Stimulated activated naive B cell treated with anti-CD40 and anti-IgM and Interleukin-4, amounts not matched to agents 10 μg/mL and 1 μg/mL and 100 μg/mL, for 72 hours (primary cell): Measurements from ENCODE around the gene NOXA1.
"Not testable (repeated sequence)": the region's sequence is repeated elsewhere in the genome, so short reads cannot be mapped to it uniquely, and the experiment has no call there.

Source experiments
- ATAC-seq, 2 donors: fragments of 150-1000 bp; cut with Tn5 transposase; replicated peaks; 2 replicates each; pipeline ENCODE4 v1.10.0; 2021; ENCODE audit warnings: moderate library complexity in 1 of 2
- DNase-seq: peaks from one replicate; pipeline ENCODE4 v3.0.0; 2021
- H3K27ac Mint-ChIP-seq: one replicate; pipeline ENCODE4 v1.8.0; 2022; ENCODE audit warnings: mild to moderate bottlenecking, mixed read lengths
- H3K27me3 Mint-ChIP-seq, 2 donors: one replicate each; pipeline ENCODE4 v1.8.0; 2022; ENCODE audit warnings: mixed read lengths in 2 of 2
- H3K36me3 Mint-ChIP-seq, 2 donors: one replicate each; pipeline ENCODE4 v1.8.0; 2022; ENCODE audit warnings: mixed read lengths in 2 of 2, mild to moderate bottlenecking in 1 of 2
- H3K4me1 Mint-ChIP-seq, 2 donors: one replicate each; pipeline ENCODE4 v1.8.0; 2022; ENCODE audit warnings: mixed read lengths in 2 of 2, mild to moderate bottlenecking in 1 of 2
- H3K4me3 Mint-ChIP-seq, 2 donors: one replicate each; pipeline ENCODE4 v1.8.0; 2022; ENCODE audit warnings: mild to moderate bottlenecking in 2 of 2, mixed read lengths in 2 of 2, moderate library complexity in 1 of 2
- H3K9me3 Mint-ChIP-seq, 2 donors: one replicate each; pipeline ENCODE4 v1.8.0; 2022; ENCODE audit warnings: mixed read lengths in 2 of 2, mild to moderate bottlenecking in 1 of 2

NOXA1 gene

DNA sequence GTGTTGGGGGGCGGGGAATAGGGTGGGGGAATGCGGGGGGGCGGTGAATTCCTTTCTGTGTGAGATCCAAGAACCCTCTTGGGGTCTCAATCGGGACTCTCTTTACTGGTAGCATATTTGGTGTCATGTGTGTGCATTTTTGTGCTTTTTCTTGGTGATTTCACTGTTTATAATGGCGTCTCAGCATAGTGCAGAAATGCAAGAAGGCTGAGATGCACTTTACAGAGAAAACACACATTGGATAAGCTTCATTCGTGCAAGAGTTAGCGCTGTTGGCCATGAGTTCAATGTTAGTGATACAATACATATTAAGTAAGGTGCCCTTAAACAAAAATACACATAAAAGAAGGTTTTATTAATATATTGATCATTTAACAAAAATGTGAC is 18.7 kb downstream of the NOXA1 start:
- Mint-ChIP-seq H3K36me3 (peaks cover 0 to under 1% of the 10 kb centered on the region in 2 donors), H3K4me3 (peak overlapping the region; percentile 69 to 75), H3K9me3 (no peaks in the 10 kb centered on the region), H3K27ac (no peak overlapping the region), H3K27me3 (peaks cover 14 to 32% of the 10 kb centered on the region in 2 donors), H3K4me1 (peaks cover 8 to 20% of the 10 kb centered on the region in 2 donors)
- ATAC-seq = no peak
- no peak for DNase-seq

DNA sequence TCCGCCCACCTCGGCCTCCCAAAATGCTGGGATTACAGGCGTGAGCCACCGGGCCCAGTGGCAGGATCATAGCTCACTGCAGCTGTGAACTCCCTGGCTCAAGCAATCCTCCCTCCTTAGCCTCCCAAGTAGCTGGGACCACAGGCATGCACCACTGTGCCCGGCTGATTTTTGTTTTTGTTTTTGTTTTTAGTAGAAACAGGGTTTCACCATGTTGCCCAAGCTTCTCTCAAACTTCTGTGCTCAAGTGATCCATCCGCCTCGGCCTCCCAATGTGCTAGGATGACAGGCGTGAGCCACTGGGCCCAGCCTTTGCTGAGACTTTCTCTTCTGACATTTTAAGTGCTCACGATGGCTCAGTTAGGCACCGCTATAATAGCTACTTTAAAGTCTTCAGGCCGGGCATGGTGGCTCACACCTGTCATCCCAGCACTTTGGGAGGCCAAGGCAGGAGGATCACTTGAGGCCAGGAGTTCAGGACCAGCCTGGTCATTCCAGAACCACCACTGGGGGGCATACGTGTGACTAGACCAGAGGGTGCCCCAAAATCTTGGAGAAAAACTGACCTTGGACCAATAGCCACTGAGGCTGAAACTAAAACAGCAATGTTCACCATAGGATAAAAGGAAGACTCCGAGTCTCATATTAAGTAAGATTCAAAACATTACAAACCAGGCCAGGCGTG is 21.1 kb downstream of the NOXA1 start:
- Mint-ChIP-seq H3K27ac (no peak overlapping the region), H3K27me3 (peaks cover 13 to 27% of the 10 kb centered on the region in 2 donors)
- ATAC-seq = no peak

GRCh38 chr9:137445275-137445807 is 22.1 kb downstream of the NOXA1 start:
- Mint-ChIP-seq H3K27ac (no peak overlapping the region), H3K4me3 (peak overlapping the region in 1 of 2 donors; percentile 49), H3K4me1 (peaks cover 17 to 37% of the 10 kb centered on the region in 2 donors), H3K36me3 (peaks cover 11 to 17% of the 10 kb centered on the region in 2 donors), H3K27me3 (peaks cover 8 to 21% of the 10 kb centered on the region in 2 donors), H3K9me3 (no peaks in the 10 kb centered on the region)
- DNase-seq = peak; percentile 75
- ATAC-seq = peak; percentile 87

More for the DNA sequence above, 21.1 kb downstream of the NOXA1 start:
- no peak overlapping the region for H3K4me3 Mint-ChIP-seq
- no peak for DNase-seq
- H3K4me1 Mint-ChIP-seq = peaks cover 13 to 28% of the 10 kb centered on the region in 2 donors
- H3K36me3 Mint-ChIP-seq = peaks cover 4 to 11% of the 10 kb centered on the region in 2 donors
- H3K9me3 Mint-ChIP-seq = no peaks in the 10 kb centered on the region

GRCh38 chr9:137445930-137446431 is 22.8 kb downstream of the NOXA1 start:
- Mint-ChIP-seq H3K36me3 (peaks cover 11 to 17% of the 10 kb centered on the region in 2 donors), H3K27me3 (peaks cover 8 to 21% of the 10 kb centered on the region in 2 donors), H3K27ac (no peak overlapping the region), H3K4me3 (no peak overlapping the region), H3K9me3 (no peaks in the 10 kb centered on the region), H3K4me1 (peaks cover 17 to 37% of the 10 kb centered on the region in 2 donors)
- DNase-seq (no peak), ATAC-seq (no peak)

DNA sequence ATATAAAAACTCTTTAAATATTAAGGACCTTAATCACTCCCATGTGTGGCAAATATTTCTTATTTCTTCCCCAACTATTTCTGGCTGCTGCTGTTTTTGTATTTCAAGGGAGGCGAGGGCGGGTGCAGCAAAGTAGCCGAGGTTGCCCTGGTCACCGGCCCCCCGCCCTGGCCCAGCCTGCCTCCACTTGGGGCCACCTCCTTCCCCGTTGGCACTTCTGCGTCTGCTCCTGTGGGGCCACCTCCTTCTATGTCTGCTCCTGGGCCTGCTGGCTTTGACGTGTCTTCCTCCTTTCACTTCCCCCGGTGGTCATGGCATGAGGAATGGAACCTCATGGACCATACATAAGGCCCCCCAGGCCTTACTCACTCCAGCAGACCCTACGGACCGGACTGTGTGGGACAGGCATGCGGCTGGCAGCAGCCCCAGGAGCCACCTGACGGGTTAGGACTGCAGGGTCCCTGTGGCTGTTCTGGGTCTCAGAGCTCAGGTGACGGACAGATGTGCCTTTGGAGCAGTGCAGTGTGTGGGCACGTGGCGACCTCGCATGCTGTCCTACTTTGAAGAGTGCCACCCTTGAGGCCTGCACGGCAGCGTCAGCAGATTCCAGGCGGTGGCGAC is 23.8 kb downstream of the NOXA1 start:
- Mint-ChIP-seq H3K9me3 (no peaks in the 10 kb centered on the region), H3K4me1 (peaks cover 16 to 39% of the 10 kb centered on the region in 2 donors), H3K27ac (no peak overlapping the region), H3K4me3 (no peak overlapping the region), H3K36me3 (peaks cover 11 to 17% of the 10 kb centered on the region in 2 donors), H3K27me3 (peaks cover 5 to 17% of the 10 kb centered on the region in 2 donors)
- ATAC-seq (peak in 1 of 2 donors; percentile 33), DNase-seq (no peak)

GRCh38 chr9:137447722-137448601 is 24.8 kb downstream of the NOXA1 start:
- no peak for DNase-seq
- H3K27me3 Mint-ChIP-seq = peaks cover 0 to 12% of the 10 kb centered on the region in 2 donors
- no peak overlapping the region for H3K27ac Mint-ChIP-seq
- H3K9me3 Mint-ChIP-seq = no peaks in the 10 kb centered on the region
- H3K4me1 Mint-ChIP-seq = peaks cover 20 to 47% of the 10 kb centered on the region in 2 donors
- ATAC-seq = no peak
- peaks cover 19 to 24% of the 10 kb centered on the region in 2 donors for H3K36me3 Mint-ChIP-seq
- H3K4me3 Mint-ChIP-seq = no peak overlapping the region

DNA sequence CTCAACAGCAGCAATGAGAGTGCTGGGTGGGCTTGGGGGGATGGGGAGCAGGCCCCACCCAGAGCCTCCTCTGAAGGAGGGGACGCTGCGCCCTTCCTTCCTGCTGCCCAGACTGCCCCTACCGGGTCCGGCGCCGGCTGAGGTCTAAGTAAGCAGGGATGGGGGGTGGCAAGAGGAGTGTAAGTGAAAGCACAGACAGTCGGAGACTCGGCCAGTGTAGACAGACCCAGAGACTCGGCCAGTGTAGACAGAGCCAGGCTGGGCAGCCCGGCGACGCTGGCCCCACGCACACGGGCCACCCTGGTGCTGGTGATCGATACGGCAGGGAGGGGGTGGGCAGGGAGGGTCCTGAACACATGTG is 25.4 kb downstream of the NOXA1 start:
- Mint-ChIP-seq H3K27me3 (peaks cover 0 to 8% of the 10 kb centered on the region in 2 donors), H3K36me3 (peaks cover 20 to 24% of the 10 kb centered on the region in 2 donors), H3K4me3 (no peak overlapping the region), H3K4me1 (peaks cover 20 to 49% of the 10 kb centered on the region in 2 donors), H3K9me3 (no peaks in the 10 kb centered on the region), H3K27ac (no peak overlapping the region)
- DNase-seq = no peak
- ATAC-seq = no peak

- H3K27ac Mint-ChIP-seq = no peak overlapping the region
Observed at GRCh38 chr9:137449081-137449844, 26.1 kb downstream of the NOXA1 start.

DNA sequence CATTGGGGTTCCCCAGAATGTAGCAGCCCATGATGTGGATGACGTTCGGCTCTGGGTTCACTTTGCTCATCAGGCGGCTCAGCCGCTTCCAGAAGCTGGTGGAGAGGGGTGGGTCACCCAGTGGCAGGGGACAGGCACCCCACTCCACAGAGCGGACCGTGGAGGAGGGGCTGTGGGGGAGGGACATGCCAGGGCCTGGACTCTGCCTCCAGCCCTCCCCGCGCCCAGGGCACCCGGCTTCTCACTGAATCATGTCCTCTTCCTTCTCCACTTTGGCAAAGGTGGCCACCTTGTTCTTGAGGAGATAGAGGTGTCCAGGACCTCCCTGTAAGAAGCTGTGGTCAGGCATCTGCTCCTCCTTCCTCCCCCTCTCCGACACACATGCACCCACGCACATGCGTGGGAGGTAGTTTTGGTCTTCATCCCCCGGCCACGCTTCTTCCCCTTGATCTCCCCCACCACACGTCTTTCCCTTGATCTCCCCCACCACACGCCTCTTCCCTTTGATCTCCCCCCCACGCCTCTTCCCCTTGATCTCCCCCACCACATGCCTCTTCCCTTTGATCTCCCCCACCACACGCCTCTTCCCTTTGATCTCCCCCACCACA is 26.8 kb downstream of the NOXA1 start:
- peaks cover 29 to 56% of the 10 kb centered on the region in 2 donors for H3K4me1 Mint-ChIP-seq
- H3K4me3 Mint-ChIP-seq = no peak overlapping the region
- H3K27me3 Mint-ChIP-seq = no peaks in the 10 kb centered on the region
- peaks cover 22 to 33% of the 10 kb centered on the region in 2 donors for H3K36me3 Mint-ChIP-seq
- ATAC-seq (no peak), DNase-seq (no peak)
- H3K9me3 Mint-ChIP-seq = no peaks in the 10 kb centered on the region
- H3K27ac Mint-ChIP-seq = no peak overlapping the region

More at GRCh38 chr9:137449081-137449844, 26.1 kb downstream of the NOXA1 start:
- Mint-ChIP-seq H3K36me3 (peaks cover 22 to 27% of the 10 kb centered on the region in 2 donors), H3K4me1 (peaks cover 22 to 53% of the 10 kb centered on the region in 2 donors), H3K9me3 (no peaks in the 10 kb centered on the region), H3K27me3 (peaks cover 0 to 1% of the 10 kb centered on the region in 2 donors), H3K4me3 (no peak overlapping the region)
- no peak for DNase-seq
- ATAC-seq = no peak

GRCh38 chr9:137450539-137451222 is 27.5 kb downstream of the NOXA1 start:
- Mint-ChIP-seq H3K4me1 (peaks cover 26 to 56% of the 10 kb centered on the region in 2 donors), H3K36me3 (peaks cover 22 to 34% of the 10 kb centered on the region in 2 donors)
- H3K27ac Mint-ChIP-seq, ATAC-seq, H3K27me3 Mint-ChIP-seq, H3K4me3 Mint-ChIP-seq, DNase-seq, H3K9me3 Mint-ChIP-seq: not testable (repeated sequence)

DNA sequence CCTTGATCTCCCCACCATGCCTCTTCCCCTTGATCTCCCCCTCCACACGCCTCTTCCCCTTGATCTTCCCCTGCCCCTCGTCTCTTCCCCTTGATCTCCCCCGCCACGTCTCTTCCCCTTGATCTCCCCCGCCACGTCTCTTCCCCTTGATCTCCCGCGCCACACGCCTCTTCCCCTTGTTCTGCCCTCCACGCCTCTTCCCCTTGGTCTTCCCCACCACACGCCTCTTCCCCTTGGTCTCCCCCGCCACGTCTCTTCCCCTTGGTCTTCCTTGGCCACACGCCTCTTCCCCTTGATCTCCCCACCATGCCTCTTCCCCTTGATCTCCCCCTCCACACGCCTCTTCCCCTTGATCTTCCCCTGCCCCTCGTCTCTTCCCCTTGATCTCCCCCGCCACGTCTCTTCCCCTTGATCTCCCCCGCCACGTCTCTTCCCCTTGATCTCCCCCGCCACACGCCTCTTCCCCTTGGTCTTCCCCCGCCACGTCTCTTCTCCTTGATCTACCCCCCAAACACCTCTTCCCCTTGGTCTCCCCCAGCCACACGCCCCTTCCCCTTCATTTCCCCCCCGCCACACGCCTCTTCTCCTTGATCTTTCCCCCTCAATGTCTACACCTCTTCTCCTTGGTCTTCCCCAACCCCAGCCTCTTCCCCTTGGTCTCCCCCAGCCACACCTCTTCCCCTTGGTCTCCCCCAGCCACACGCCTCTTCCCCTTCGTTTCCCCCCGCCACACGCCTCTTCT is 28.2 kb downstream of the NOXA1 start:
- not testable (repeated sequence) for H3K9me3 Mint-ChIP-seq, ATAC-seq, DNase-seq, H3K27me3 Mint-ChIP-seq, H3K4me3 Mint-ChIP-seq
- peaks cover 28 to 60% of the 10 kb centered on the region in 2 donors for H3K4me1 Mint-ChIP-seq
- H3K36me3 Mint-ChIP-seq = peaks cover 25 to 41% of the 10 kb centered on the region in 2 donors
- H3K27ac Mint-ChIP-seq = peak overlapping the region; percentile 25
